ENCODE data around the gene SEMA3D. TPM values are rescaled to one million over a fixed set of nuclear protein-coding genes. Genes with fewer than 3 reads are reported as not detected.

SEMA3D gene
- total RNA-seq, 1 experiment from 2014 or later: 1.4 TPM

- H3K27me3 ChIP-seq (ENCODE audit: insufficient read depth, low read length): no peaks in the 10 kb centered on the region
- no peak overlapping the region for H3K9ac ChIP-seq (ENCODE audit: low read length)
- no peak overlapping the region for H3K27ac ChIP-seq (ENCODE audit: low read depth, low read length)
- no peaks in the 10 kb centered on the region for H3K79me2 ChIP-seq (ENCODE audit: insufficient read depth, low read length)
- no peak overlapping the region for H2AFZ ChIP-seq (ENCODE audit: low read depth, low read length, poor library complexity, severe bottlenecking)
- no peaks in the 10 kb centered on the region for H3K36me3 ChIP-seq (ENCODE audit: control insufficient read depth in 1 of 2, insufficient read depth in 2 of 2, low read length in 2 of 2)
- H3K4me1 ChIP-seq (ENCODE audit: control insufficient read depth in 1 of 2, insufficient read depth in 2 of 2, low read length in 2 of 2): no peaks in the 10 kb centered on the region
- ChIA-PET CTCF (no interaction called here), POLR2A (no interaction called here), RAD21 (ENCODE audit: low non-redundant PET in 1 of 2, low total read pairs in 2 of 2, uncharacterized antibody in 2 of 2, unreplicated experiment in 2 of 2) (no interaction called here)
- DNase-seq (ENCODE audit: low read depth, low spot score) (no peak), ATAC-seq (no peak)
- H3K9me2 ChIP-seq (ENCODE audit: insufficient read depth): no peaks in the 10 kb centered on the region
- H3K9me3 ChIP-seq (ENCODE audit: control insufficient read depth in 1 of 2, insufficient read depth in 1 of 2, low read depth in 1 of 2, low read length in 2 of 2): no peaks in the 10 kb centered on the region
- no peaks in the 10 kb centered on the region for H4K20me1 ChIP-seq (ENCODE audit: insufficient read depth)
- H3K4me2 ChIP-seq (ENCODE audit: low read length): no peak overlapping the region
- intact Hi-C loops (cut with micrococcal nuclease): no loop called here
- no TSS peak for BruUV-seq (replicated peaks)
- H3K4me3 ChIP-seq (replicated peaks in 1 of 2; ENCODE audit: low read depth in 1 of 2, low read length in 2 of 2): no peak overlapping the region
- no peak for TF ChIP-seq MAX (IDR thresholded peaks at IDR 0.05)
- TF ChIP-seq CBX3 (IDR thresholded peaks at IDR 0.05; ENCODE audit: low read depth): no peak
- TF ChIP-seq EZH2phosphoT487 (IDR thresholded peaks at IDR 0.05; ENCODE audit: borderline replicate concordance): no peak
- TF ChIP-seq ELF1 (IDR thresholded peaks at IDR 0.05; ENCODE audit: borderline replicate concordance, low read depth): no peak
- TF ChIP-seq ATF3 (IDR thresholded peaks at IDR 0.05): no peak
- no peak for TF ChIP-seq JUND (IDR thresholded peaks at IDR 0.05)
- TF ChIP-seq RAD21 (IDR thresholded peaks at IDR 0.05; ENCODE audit: low read depth): no peak
- no peak for TF ChIP-seq POLR2AphosphoS5 (IDR thresholded peaks at IDR 0.05; ENCODE audit: low read depth, low read length)
- no peak for TF ChIP-seq ZBTB33 (IDR thresholded peaks at IDR 0.05; ENCODE audit: extremely low read depth, insufficient replicate concordance, low read length)
- no peak for TF ChIP-seq POLR2A (IDR thresholded peaks at IDR 0.05; ENCODE audit: borderline replicate concordance, extremely low read depth, insufficient read depth, insufficient read length)
- no peak for TF ChIP-seq EGR1 (IDR thresholded peaks at IDR 0.05; ENCODE audit: low read depth)
- no peak for TF ChIP-seq SRF (IDR thresholded peaks at IDR 0.05; ENCODE audit: low read depth)
- TF ChIP-seq CTCF (IDR thresholded peaks at IDR 0.05 in 2 of 3, conservative IDR thresholded peaks at IDR 0.05 in 1 of 3; ENCODE audit: borderline replicate concordance in 1 of 3, insufficient read depth in 1 of 3, low read depth in 2 of 3, low read length in 2 of 3): no peak
- TF ChIP-seq SP1 (IDR thresholded peaks at IDR 0.05; ENCODE audit: low read depth): no peak
- no peak for TF ChIP-seq SIN3A (IDR thresholded peaks at IDR 0.05; ENCODE audit: low read depth)
- no peak for TF ChIP-seq ZFX (IDR thresholded peaks at IDR 0.05)
Observed at GRCh38 chr7:85229544-85229943, 42.7 kb upstream of the SEMA3D start.
